Epithelial cell of esophagus (primary cell): ENCODE data around the gene TPO.

Experiments used
- DNase-seq: peaks from one replicate; pipeline ENCODE4 v3.0.0; 2010; ENCODE audit warnings: low read depth
- H3K4me3 ChIP-seq: 2 replicates; pipeline ENCODE4 v1.5.1; 2011; ENCODE audit warnings: mild to moderate bottlenecking, low read length, control low read depth
- CTCF ChIP-seq: IDR thresholded peaks from 2 replicates; pipeline ENCODE4 v1.5.1; 2011; ENCODE audit warnings: low read depth, mild to moderate bottlenecking, low read length, control low read depth, inconsistent platforms; ENCODE audit not compliant: insufficient read depth; ENCODE audit errors: missing control alignments

Gene TPO

GRCh38 chr2:1440581-1440980 is 27.3 kb downstream of the TPO start:
- no peak for DNase-seq
- TF ChIP-seq CTCF = no peak
- no peak overlapping the region for H3K4me3 ChIP-seq

- no peak overlapping the region for H3K4me3 ChIP-seq
- TF ChIP-seq CTCF = no peak
- no peak for DNase-seq
Measured at GRCh38 chr2:1446301-1446700, 33.0 kb downstream of the TPO start.

- no peak for DNase-seq
- H3K4me3 ChIP-seq = no peak overlapping the region
- TF ChIP-seq CTCF = no peak
Measured at GRCh38 chr2:1448009-1448408, 34.7 kb downstream of the TPO start.

GRCh38 chr2:1450915-1451314 is 37.7 kb downstream of the TPO start:
- no peak for DNase-seq
- TF ChIP-seq CTCF = no peak

GRCh38 chr2:1451422-1451821 is 38.2 kb downstream of the TPO start:
- no peak overlapping the region for H3K4me3 ChIP-seq
- no peak for TF ChIP-seq CTCF
- DNase-seq = no peak

More at GRCh38 chr2:1450915-1451314, 37.7 kb downstream of the TPO start:
- no peak overlapping the region for H3K4me3 ChIP-seq

GRCh38 chr2:1453561-1453960 is 40.3 kb downstream of the TPO start:
- no peak overlapping the region for H3K4me3 ChIP-seq
- no peak for TF ChIP-seq CTCF
- DNase-seq = no peak

GRCh38 chr2:1454346-1454745 is 41.1 kb downstream of the TPO start:
- no peak for DNase-seq
- no peak for TF ChIP-seq CTCF
- H3K4me3 ChIP-seq = no peak overlapping the region
